KG1 (cell line): Measurements from ENCODE around the gene PTF1A.

Source experiments
- DNase-seq: peaks from one replicate; lab custom pipeline; 2025; lab: John Stamatoyannopoulos, UW

PTF1A gene, protein sequence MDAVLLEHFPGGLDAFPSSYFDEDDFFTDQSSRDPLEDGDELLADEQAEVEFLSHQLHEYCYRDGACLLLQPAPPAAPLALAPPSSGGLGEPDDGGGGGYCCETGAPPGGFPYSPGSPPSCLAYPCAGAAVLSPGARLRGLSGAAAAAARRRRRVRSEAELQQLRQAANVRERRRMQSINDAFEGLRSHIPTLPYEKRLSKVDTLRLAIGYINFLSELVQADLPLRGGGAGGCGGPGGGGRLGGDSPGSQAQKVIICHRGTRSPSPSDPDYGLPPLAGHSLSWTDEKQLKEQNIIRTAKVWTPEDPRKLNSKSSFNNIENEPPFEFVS

DNA sequence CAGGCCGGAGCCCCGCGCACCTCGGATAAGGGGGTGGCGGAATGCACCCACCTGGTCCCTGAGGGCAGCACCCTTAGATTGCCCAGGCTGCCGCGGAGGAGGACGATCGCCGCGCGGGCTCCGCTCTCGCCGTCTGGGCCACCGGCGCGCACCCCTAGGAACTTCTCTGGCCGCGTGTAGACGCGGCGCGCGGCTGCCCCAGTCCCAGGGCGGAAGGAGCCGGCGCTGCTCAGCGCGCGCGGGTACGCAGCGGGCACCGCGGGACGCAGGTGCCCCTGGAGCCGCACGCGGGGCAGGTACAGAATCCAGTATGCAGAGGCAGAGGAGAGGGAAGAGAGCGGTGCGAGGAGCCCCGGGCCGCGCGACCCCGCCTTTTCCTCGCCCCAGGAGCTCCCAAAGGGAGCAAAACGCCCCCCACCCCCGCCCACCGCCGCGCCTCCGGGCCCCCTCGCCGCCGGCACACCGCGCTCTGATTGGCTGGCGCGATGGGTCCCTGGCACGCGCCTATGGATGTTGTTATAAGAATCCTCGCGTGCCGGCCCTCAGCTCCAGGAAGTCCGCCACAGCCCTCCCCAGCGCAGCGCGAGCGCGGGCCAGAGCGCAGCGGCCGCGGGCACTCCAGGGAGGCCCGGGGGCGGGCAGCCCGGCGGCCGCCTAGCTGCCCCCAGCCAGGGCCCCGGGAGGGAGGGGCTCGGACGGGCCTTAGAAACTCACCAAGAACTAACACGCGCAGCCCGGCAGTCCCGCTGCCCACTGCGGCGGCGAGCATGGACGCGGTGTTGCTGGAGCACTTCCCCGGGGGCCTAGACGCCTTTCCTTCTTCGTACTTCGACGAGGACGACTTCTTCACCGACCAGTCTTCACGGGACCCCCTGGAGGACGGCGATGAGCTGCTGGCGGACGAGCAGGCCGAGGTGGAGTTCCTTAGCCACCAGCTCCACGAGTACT, at the start of gene PTF1A:
PTF1A (plus strand) TSS at position 549 of the 948 bp plus-strand sequence; CDS start at position 768, 219 bp downstream.
- DNase-seq, result no peak

DNA sequence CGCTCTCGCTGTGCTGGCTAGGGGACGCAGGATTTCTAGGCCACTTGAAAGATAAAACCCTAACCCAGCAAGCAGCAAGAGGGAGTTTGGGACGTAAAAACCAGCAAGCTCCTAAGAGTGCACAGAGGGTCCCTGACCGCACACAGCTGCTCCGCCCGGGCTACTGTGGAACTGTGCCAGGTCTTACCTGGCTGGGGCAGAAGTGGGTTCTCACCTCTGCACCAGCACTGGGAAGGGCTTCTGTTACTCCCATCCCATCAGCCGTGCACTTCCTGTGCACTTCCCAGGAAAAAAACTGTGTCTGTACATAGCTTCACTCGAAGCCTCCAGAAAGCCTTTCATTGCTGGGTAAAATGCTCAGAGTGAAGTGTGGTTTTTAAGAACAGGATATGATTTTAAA, 45.9 kb upstream of the PTF1A start:
- DNase-seq, result no peak

DNA sequence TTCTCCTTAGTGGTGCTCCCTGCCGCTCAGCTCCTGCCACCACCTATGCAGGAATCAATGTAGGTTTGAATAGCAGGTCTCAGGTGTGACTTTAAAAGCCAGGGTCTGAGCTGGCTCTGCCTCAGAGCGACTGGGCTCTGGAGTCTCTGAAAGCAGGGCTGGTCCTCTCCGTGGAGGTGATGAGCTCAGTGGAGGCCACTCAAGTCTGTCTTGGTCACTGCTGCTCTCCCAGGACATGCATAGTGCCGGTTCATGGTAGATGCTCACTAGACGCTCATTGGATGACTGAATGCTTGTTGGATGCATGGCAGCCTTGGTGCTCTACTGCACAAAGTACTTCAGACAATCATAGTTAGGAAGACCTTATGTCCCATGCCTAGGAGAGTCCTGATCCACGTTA, 45.1 kb upstream of the PTF1A start:
- no peak for DNase-seq

DNA sequence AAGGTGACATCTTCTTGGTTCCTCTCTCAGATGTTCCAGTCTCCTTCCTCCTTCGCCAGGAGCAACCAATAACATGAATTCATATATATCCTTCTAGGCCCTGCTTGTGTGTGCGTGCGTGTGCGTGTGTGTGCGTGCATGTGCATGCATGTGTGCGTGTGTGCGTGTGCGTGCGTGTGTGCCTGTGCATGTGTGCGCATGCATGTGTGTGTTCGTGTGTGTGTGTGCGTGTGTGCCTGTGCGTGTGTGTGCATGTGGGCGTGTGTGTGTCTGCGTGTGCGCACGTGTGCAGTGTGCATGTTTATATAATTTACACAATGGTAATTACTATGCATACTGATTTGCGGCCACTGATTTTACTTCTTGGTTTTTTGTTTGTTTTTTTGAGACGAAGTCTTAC, 43.9 kb upstream of the PTF1A start:
- no peak for DNase-seq

DNA sequence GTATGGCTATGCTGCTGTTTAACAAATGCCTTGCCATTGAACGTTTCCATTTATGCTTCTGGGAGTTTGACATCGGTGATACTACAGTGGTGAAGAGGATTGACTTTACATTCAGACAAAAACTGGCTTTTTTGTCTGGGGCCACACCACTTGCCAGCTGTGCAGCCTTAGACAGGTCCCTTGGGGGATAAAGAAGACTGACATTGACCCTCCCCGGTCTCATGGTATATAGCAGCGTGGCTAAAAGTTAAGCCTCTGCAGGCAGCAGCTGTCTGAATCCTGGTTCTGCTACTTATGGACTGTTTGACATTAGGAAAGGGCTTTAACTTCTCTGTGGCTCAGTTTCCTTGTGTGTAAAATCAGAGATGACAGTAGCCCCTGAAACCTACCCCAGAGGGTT, 42.0 kb upstream of the PTF1A start:
- no peak for DNase-seq

DNA sequence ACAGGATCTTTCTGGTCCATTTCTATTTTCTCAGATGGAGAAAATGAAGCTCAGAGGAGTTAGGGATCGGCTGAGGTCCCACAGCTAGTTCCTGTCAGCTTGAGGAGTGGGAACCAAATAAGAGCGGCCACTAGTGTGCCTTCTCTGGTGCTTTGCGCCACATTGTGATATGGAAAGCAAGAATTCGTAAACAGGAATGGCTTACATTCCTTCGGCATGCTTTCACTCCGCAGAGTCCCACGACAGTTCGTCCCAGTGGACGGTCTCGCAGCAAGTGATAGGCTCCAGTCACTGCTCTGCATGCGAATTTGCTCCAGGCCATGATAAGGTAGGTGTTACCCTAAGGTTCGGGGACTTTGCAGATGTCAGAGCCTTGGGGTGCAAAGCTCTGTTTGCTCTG, 41.5 kb upstream of the PTF1A start:
- DNase-seq, result no peak

DNA sequence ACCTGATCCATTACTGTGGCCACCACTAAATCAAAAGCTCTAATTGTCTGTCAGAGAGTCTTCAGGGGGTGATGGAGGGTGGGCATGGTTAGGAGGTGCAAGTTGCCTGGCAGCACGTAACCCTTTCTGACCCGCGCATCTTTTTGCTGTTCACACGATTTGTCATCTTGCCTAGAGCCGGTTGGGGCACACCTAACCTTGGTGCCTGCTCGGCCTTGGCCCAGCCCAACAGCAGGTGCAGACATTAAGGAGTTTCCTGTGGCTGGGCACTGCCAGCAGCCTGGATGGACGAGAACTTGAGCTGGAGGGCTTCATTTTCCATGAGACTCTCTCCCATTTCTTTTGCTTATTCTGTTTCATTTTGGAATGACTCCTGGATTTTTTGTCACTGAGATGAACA, 41.0 kb upstream of the PTF1A start:
- no peak for DNase-seq

DNA sequence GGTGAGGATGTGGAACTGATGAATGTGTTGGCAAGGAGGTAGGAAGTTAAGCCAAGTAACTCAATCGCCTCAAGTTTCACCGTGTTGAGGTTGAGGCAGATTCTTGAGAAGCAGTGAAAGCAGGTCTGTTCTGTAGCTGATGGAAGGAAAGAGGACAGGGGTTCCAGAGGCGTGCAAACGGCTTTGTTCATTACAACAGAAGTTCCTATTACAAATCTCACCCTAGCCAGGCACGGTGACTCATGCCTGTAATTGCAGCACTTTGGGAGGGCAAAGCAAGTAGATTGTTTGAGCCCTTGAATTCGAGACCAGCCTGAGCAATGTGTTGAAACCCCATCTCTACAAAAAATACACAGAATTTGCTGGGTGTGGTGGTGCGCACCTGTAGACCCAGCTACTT, 36.9 kb upstream of the PTF1A start:
- DNase-seq, result no peak

DNA sequence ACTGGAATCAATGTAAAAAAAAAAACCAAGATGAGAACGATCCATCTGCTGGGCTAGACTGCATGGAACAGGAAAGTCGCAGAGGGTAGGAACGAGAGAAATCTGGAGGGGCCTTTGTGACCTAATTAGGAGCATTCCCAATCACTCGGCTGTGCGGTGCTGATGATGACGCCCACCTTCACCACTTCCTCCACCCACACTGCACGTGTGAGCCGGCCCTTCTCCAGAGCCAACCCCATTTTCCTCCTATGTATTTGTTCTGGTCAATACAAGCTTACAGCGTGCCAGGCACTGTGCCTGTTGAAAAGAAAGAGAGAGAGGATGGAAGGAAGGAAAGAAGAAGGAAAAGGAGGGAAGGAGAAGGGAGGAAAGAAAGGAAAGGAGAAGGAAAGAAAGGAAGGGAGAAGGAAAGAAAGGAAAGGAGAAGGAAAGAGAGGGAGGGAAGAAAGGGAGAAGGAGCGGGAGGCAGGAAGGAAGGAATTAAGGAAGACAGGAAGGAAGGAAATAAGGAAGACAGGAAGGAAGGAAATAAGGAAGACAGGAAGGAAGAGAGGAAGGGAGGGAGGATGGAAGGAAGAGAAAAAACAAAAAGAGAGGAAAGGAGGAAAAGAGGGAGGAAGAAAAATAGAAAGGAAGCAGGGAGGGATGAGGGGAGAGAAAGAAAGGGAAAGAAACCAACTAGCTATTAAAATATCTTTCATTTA, 35.5 kb upstream of the PTF1A start:
- DNase-seq, result no peak

DNA sequence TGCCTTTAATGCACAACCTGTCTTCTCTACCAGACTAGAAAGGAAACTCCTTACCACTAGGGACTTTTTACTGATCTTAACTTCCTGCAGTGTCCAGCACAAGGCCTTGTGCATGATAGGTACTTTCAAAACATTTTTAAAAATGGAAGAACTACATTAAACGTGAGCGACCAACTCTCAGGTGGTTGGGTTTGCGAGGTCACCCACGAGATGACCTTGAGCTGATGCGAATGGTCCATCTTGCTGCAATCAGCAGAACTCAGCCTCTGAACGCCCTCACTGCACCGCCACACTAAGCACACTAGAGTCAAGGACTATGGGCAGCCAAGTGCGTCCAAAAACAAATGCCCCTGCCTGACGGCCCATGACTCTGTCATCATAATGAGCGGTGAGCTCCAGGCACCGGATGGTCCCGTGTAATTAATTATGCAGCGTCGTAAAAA, 34.9 kb upstream of the PTF1A start:
- no peak for DNase-seq

DNA sequence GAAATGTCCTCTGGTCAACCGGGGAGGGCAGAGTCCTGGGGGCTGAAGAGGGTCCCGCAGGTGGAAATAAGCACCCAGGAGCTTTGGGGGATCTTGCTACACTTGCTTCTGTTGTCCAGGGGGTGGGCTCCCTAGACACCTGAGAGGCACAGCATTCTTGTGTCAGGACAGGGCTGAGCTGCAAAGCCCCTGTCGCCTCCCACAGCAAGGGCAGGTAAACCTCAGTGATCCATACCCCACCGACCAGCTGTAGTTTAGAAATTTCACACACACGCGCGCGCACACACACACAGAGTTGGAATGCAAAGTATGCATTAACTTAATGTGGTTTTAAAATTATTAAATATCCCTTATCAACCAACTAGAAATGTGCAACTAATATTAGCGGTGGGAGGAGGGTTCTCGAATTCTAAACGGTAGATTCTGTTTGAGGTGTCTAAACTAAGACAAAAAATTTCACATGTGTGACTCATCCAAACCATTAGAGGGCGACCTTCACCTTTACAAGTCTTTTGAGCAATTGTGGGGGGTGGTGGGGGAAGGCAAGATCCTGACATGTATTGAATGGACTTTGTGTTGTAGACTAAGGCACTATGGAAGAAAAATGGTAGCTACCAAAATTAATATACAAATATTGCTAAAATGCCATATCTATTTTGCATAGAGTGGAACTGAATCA, 34.3 kb upstream of the PTF1A start:
- DNase-seq, result no peak

DNA sequence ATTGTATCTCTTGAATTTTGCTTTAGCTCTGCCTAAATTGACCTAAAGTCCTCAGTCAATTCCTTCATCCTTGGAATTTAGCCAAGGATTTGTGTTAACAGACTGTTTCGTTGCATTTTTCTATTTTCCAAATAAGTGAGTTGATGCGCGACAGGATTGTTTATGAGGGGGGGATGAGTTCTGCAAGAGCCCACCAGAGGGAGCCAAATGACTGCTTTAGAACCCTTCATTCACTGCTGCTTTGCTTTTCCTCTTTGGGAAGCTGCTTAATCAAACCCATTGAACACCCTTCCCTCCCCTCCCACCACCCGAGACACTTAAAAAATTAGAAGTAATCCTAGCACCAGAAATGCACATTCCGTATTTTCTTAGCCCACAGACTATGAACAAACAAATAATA, 33.7 kb upstream of the PTF1A start:
- DNase-seq, result peak; percentile 8

DNA sequence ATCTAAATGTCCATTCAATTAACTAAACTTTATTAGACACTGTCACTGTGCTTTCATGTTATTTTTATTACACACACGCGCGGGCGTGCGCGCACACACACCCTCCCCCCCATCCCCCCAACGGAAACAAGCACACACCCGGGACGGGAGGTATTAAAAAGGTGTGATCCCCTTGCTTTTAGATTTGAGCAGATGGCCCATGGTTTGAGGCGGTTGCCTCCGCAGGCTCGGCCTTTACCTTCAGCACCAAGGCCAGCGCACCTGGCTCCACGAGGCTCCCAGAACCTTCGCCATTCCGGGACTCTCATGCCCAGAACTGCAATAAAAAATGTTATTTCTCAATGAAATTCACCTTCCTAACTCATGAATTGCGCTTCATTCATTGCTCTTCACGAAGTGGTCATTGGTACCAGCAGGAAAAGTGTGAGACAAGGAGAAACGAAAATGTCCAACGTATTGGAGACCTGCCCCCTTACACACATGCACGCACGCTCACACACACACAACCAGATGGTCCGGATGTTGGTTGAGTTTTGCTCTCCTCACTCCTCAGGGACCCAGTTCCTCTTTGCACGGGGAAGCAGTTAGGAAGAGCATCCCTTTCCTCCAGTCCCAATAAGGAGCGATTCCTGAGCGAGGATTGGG, 20.8 kb upstream of the PTF1A start:
- DNase-seq, result no peak

DNA sequence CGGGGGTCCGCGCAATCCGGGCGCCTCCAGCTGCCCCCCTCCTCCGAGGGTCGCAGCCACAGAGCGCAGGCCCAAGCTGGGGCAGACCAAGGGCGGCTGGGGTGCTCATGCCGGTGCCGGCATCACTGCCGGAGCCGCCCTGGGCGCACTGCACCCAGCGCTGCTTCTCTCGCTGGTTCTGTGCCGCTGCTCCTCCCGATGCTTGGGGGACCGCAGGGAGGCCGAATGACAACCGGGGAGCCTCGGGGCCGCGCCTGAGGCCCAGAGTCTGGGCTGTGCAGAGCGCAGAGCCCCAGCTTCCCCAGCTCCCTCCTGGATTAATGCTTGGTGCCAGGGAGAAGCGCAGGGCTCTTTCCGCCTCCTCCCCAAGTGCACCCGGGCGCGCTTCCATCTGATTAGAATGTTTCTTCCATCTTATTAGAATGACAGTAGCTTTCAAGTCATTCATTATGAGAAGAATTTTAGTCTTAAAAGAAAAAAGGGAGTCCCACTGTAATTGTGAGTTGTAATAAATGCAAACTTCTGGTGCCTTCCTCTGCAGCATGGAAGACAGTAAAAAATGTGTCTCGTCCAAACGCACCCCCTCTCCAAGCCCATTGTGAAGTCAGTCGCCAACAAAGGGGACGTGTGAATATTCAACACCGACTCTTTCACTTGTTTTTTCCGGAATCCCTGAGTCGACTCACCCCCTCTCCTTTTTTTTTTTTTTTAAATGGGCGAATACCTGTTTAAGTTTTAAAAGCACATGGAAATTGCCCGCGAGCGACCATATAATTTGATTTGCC, 19.5 kb upstream of the PTF1A start:
- DNase-seq, result no peak

DNA sequence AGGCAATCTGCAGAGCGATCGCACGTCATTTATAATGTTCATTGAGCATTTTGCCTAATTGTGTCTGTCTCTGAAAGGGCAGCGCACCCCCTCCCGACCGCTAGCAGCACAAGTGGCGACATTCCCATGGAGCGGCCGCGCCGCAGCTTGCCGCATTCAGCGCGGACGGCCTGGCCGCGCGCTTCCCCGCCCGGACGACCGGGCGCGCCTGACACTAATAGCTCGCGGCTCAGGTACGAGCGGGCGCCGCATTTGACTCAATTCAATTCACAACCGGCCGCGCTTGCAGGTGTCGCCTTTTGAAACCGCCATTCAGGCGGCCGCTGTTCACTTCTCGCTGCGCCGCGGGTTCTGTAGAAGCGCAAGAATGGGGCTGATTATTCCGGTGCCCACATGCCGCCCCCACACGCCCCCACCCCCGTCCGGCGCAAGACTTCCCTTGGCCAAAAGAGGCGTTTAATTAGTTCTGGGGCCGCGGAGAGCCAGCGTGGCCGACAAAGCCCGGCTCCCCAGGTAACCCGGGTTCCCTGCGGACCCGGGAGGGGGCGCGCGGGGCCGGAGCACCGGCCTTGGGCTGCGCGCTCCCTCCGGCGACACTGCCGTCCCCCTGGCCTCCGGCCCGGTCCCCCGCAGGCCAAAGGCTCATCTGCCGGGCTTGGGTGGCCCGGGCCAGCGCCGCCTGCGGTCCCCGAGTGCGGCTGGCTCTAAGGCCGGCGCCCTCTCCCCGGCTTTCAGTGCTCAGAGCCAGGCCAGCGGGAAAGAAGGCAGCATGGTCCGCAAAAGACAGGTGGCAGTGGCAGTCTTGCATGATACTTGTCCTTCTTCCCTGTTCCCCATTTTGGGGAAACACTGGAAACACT, 18.7 kb upstream of the PTF1A start:
- DNase-seq, result no peak

DNA sequence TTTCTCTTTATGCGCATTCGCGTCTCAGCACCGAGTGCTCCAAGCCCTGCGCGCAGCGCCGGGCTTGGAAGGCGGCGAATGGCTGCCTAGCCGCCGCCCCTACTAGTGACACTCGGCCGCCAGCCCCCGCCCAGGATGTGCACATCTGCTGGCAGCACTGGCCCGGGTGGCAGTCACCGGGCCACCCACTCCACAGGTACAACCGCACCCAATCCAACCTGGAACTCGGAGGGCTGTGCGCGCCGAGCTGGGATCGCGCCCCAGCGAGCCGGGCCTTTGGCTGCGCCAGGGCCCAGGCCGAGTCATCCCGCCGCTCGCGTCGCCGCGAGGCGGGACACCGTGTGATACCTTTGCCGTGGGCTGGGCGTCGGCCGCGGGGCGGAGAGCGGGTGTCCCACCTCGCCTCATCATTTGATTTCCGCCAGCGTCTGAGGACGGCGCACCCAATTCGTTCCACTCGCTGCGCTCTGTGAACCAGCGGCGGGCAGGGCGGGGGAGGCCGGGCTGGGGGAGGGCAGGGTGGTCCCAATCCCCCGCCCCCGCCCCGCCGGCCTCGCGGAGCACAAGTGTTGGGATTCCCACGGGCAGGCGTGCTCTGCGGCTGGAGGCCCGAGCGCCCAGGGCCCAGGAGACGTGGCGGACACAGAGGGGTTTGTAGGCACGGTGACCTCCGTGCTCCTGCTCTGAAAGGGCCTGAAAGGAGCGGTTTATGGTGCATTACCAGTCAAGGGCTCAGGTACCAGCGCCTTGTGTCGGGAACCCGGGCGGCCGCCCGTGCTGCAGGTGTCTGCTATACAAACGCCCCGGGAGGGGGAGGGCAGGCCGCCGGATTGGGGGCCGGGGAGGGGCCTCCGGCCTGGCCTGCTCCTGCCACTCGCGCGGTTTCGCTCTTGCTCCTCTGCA, 17.8 kb upstream of the PTF1A start:
- DNase-seq, result no peak

DNA sequence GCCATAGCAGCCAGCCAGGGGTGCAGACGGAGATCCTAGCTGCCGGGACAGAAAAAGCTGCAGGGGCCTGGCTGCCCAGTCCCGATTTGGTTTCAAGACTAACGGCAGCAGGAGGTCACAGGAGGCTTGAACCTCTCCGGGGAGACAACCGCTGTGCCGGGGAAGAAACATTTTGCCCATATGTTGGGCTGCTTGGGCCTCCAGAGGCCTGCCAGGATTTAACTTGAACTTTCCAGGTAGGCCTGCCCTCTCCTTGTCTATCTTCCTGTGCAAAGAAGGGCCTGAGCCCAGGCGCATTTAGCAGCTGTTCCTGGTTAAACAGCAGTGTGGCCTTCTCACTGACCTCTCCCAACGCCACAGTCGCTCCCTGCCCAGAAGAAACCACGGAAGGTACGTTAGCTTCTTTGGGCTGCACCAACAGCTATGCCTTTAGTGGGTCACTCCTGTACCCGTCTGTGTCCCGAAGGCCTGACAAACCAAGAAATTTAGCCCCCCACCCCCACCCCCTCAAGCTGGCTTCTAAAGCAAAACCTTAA, 17.1 kb upstream of the PTF1A start:
- DNase-seq, result no peak

DNA sequence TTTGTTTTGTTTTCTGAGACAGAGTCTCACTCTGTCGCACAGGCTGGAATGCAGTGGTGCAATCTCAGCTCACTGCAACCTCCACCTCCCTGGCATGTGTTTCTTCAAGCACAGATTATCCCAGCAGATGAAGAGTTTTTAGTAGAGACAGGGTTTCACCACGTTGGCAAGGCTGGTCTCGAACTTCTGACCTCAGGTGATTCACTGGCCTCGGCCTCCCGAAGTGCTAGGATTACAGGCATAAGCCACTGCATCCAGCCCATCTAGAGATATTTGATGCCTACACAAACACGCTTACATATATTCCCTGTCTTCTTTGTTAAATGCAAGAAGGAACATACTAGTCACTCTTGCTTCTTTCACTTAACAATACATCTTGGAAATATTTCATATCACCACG, 5.9 kb upstream of the PTF1A start:
- DNase-seq, result no peak
